ENCODE data around the gene ZNF674.
A peak's percentile ranks its signal among the peaks of the same experiment; 100 is the strongest.
"Not testable (repeated sequence)": the region's sequence is repeated elsewhere in the genome, so short reads cannot be mapped to it uniquely, and the experiment has no call there.

Gene ZNF674

DNA sequence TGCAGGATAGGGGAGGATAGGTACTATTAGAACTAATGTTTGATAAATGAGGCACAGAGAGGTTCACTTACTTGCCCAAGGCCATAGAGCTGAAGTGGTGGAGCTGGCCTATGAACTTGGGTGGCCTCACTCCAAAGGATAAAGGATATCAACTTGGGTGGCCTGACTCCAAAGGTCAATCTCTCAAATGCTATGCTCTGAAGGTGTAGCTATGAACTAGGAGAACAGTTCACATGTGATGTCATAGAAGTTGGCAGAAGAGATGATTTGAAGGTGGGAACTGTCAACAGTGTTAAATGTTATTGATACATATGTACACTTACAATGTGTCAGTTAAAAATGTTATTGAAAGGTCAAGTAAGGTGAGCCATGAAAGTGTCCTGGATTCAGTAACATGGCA, 22.2 kb upstream of the ZNF674 start:
- DNase-seq, result no peak

DNA sequence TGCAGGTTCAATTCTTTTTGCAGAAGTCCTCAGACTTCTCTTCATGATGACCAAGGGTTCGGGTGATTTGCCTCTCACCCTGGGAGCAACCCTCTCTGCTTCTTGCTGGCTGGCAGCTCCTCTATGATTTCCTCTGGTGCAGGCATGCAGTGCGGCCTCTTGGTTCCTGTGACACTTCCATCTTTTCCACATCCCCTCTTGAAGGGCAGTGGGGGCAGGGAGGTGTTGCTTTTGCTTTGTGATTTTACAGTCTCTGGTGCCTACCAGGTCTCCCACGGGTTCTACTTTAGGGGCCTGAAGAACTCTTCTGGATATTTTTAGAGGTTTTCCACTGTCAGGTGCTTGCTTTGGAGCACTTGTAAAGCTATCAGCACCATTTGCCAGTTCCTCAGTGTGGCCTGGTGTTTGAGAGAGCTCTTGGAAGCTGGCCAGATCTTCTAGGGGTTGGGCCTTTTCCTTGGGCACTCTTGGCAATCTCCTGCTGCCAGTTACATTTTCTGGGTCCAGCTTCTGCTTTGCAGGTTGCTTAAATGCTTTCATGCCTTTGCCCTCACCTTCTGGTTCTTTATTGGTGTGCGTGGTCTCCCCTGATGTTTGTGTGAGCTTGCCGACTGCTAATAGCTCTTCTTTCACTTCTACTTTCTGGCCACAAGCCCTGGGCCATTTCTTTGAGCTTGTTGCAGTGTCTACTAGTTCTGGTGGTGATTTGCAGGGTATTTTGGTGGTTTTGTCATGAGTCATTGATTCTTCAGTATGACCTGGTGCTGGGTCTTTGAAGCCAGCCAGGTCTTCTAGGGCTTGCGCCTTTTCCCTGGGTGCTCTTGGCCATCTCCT, 16.8 kb upstream of the ZNF674 start:
- no peak for DNase-seq

DNA sequence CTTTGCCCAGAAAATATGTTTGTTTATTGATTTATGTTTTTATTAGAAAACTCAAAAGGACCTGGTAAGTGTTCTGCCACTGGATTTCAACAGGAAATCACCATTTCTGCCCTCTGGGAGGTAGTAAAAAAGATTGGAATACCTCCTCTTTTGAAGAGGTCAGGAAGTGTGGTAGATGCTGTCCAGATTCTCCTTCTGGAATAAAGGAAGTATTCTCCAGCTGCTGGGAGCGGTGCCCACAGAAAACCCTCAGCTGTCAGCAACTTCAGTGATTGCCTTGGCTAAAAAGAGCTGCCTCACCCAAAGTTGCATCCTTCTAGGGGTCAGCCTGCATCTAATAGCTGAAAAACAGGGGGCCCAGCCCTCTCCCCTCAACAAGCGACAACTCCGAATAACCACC, 13.8 kb upstream of the ZNF674 start:
- DNase-seq, result no peak

DNA sequence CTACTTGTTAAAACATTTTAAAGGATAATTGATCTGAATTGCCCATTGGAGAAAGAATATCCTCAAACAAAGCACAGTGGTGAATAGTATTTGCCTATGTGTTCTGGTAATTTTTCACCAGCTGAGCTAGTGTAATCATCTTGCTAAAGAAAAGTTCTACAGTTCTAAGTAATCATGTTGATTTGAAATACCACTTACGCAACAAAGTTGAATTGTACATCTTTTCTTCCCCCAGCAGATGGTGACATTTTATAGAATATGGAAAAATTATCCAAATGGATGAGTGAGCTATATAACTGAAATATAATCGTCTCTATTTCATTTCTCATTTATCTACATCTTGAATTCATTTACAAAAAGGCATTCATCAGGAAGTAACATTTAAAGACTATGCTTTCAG, 9.7 kb upstream of the ZNF674 start:
- DNase-seq, result peak; percentile 19

DNA sequence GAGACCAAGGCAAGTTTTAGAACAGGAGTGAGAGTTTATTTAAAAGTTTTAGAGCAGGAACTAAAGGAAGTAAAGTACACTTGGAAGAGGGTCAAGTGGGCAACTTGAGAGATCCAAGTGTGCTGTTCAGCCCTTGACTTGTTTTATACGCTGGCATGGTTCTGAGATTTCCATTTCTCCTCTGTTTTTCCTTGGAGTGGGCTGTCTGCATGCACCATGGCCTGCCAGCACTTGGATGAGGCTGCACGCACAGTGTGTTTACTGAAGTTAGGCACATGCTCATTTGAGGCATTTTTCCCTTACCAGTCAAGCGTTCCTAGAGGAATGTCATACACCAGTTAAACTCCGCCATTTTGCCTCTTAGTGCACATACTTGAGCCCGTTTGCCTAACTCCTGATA, 8.7 kb upstream of the ZNF674 start:
- no peak for DNase-seq

DNA sequence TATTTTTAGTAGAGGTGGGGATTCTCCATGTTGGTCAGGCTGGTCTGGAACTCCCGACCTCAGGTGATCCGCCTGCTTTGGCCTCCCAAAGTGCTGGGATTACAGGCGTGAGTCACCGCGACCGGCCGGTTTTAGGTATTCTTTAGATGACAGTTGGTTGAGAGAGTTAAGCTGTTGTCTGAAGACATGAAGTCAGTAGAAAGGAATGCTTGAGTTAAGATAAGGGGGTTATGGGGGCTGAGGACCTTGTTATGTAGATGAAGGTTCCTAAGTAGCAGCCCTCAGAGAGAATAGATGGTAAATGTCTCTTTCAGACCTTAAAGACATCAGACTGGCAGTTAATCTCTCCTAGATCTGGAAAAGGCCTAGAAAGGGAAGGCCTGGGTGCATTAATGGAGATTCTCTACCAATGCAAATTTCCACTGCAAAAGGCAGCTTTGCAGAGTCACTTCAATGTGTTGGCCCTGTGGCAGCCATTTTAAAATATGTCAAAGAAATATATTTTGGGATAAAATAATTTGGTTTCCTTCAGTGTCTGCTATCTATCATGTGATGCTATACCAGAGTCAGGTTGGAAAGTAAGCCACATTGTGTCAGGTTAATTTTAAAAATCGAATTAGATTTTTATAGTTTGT, 6.4 kb upstream of the ZNF674 start:
- DNase-seq, result no peak

DNA sequence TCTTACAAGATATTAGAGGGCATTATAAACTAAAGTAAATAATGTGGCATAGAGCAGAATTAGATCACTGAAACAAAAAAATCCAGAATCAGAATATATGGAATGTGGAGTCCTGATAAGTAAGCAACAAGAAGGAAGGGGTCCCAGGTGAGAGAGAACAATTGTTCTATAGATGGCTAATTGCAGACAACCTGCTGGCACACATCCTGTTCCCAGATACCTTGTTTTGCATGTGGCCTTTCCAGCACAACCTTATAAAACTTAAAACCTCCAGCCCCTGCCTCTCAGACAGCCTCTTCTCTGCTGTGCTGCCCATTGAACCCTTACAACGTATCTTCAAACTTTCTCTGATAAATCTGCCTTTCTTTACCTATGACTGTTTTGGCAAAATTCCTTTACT, 4.7 kb upstream of the ZNF674 start:
- DNase-seq, result no peak

DNA sequence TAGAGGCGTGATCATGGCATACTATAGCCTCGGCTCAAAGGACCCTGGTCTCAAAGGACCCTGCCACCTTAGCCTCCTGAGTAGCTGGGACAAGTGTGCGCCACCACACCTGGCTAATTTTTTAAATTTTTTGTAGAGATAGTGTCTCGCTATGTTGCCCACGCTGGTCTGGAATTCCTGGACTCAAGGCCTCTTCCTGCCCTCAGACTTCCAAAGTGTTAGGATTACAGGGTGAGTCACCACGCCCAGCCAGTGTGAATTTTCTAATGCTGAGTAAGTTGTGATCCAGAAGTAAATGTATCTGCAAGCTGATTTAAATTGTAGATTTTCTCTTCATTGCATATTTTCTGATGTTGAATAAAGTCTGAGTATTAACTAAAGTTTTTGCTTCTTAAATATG, 2.6 kb upstream of the ZNF674 start:
- no peak for DNase-seq

DNA sequence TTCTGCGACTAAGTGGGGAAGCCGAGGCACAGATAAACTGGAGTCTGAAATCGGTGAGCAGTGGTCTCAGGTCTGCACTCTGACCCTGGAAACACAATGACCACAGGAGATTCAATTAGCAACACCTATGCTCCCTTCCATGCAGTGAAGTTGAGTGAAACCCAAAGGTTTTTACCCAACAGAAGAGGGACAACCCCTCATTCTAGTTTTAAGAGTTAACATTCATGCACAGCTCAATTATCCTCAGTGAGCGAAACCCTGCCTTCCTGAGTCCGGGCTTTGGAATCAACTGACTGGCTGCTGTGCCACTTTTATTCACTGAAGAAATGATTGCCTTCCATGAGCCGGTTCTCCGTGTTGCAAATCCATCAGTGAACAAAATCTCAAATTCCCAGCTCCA, 694 bp downstream of the ZNF674 start:
- not testable (repeated sequence) for DNase-seq

DNA sequence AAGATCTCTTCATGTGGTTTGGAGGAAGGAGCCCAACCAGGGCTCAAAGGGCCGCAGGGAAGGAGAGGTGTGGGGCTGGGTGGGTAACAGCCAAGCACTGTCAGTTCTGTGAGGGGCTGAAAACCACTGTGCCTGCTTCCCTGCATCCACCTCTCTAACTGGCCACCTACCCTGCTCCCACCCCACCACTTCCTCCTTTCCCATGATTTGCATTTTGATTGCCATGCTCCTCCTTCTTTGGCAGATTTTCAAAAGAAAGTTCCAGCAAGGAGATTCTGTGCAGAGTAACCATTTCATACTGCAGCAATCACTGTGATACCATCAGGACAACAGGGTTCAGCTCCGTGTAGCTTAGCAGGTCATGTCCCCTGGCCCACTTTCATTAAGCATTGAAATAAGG, 1.8 kb downstream of the ZNF674 start:
- DNase-seq, result no peak

DNA sequence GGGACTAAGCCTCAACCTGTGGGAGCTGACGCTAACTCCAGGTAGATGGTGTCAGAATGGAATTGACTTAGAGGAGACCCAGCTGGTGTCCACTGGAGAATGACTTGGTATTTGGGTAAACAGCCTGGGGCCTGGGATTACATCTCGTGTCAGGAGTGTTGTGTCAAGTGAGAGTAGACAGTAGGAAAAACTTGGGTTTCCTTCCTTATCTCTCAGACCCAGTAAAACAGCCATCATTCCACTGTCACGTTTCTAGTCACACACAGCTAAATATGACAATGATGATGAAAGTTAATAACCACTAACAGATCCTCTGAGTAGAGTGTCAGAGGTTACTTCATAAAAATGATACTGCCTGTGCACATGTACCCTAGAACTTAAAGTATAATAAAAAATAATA, 13.8 kb downstream of the ZNF674 start:
- DNase-seq, result no peak

DNA sequence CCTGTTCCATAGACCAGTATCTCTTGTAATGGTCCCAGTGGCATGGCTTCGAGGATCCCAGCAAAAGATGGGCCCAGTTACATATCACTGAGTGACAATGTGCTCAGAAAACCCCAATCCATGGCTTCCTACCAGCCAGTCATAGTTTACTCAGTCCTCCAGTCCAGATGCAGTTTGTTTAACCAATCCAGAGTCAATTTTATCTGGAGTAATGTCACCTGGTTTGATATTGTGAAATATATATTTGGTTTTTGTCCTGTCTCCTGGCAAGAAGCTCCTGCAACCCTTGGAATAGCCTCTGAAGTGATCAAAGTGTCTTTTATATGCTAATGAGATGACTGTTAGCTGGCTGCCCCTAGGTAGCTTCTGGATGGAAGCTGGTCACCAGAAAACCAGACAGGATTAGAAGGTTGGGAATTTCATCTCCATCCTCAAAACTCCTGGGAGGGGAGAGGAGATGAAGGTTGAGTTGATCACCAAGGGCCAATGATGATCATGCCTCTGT, 14.8 kb downstream of the ZNF674 start:
- DNase-seq, result not testable (repeated sequence)

DNA sequence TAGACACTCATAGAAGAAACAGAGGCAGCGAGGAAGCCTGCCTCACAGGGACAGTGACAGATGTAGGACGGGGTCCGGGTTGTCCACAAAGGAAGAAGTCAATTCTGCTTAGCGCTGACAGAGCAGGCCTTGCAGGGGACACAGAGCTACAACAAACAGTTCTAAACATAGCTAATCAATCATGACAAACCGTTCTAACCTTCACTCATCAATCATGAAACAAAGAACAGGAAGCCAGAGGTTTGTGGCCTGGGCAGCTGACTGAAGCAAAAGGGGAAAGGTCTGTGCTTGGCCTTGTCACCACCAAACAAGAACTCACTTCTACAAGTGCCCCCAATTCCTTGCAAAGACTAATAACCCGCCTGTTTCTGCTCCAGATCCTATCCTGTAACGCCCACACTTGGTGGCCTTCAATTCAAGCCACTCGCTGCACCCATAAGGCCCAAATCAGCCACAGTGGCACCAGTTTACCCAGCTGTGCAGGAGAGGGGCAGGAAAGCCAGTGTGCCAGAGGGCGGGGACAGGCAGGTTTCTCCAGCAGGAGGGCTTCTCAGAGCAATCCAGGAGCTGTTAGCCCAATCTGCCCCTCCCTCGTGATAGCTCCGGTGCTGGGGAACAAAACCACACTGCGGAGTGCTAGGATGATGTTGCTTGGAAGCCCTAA, 15.3 kb downstream of the ZNF674 start:
- not testable (repeated sequence) for DNase-seq

DNA sequence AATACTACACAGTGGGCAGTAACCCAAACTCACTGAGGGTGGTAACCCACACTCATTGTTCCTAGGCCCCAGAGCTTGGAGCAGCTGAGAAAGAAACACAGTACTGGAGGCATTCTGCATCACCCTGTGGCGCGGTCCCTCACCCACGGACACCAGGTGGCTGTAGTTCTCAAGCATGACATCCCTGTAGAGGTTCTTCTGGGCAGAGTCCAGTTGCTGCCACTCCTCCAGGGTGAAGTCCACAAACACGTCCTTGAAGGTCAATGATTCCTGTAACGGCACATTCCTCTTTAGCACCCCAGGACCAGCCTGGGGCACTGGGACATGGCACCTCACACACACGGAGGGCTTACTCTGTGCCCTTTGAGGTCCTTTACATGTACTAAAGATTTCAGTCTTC, 16.6 kb downstream of the ZNF674 start:
- DNase-seq, result not testable (repeated sequence)

DNA sequence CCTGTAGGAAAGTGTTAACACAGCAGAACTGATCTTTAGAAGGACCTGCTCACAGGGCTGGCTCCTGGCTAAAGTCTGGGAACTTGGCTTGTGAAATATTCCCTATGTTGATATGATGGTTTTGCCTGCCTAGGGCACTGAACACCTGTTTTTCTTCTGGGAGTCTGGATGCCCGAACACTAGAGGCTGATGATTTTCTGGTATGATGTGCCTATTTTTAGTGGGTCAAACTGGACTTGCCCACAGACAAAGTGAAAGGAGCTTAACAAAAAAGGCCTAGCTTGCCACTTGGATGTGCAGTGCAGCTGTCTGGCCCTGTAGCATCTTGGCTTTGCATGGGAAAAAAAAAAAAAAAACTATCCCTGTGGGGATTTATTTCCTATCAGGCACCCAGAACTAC, 39.1 kb downstream of the ZNF674 start:
- DNase-seq, result no peak

DNA sequence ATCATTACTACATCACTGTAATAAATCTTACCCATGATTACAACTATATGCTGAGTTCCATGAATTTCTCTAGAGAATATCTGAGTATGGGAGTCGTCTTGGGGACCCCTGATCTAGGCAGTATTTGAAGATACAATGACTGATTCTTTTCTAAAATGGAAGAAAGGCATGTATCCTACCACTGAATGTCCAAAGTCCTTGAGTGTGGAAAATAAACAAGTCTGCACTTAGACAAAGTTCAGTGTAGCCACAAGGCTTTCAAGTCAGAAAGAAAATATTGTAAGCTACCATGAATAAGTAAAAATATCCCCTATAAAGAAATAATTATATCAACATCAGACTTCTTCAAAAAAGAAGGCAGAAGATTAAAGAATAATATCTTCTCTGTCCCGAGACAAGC, 42.4 kb downstream of the ZNF674 start:
- DNase-seq, result no peak

DNA sequence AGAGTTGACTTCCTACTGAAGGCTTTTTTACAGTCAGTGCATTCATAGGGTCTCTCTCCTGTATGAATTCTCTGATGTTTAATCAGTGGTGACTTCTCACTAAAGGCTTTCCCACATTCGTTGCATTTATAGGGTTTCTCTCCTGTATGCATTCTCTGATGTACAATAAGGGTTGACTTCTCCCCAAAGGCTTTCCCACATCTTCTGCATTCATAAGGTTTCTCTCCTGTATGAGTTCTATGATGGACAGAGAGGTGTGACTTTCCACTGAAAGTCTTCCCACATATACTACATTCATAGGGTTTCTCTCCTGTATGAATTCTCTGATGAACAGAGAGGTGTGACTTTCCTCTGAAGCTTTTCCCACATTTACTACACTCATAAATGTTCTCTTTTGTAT, 45.2 kb downstream of the ZNF674 start:
- no peak for DNase-seq

DNA sequence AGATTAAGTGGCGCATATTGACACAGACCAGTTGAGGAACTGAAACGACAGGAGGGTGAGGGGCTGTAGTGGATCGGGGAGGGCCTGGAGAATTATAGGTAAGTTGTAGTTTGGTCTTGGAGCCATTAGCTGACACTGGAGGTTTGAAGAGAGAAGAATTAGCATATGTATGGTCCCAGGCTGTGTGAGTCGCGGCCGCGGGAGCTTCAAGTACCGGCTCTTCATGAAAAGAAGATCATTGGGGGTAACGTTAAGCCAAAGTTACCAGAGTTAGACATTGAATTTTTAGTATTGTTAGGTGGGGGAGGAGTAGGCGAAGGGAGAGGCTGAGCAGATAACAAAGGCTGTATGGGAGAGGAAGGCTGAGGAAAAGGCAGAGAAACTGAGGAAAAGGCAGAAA, 56.5 kb downstream of the ZNF674 start:
- no peak for DNase-seq

DNA sequence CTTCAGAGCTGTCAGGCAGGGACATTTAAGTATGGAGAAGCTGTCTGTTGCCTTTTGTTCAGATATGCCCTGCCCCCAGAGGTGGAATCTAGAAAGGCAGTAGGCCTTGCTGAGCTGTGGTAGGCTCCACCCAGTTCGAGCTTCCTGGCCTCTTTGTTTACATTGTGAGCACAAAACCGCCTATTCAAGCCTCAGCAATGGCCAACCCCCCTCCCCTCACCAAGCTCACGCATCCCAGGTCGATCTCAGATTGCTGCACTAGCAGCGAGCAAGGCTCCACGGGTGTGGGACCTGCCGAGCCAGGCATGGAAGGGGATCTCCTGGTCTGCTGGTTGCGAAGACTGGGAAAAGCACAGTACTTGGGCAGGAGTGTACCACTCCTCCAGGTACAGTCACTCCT, 59.3 kb downstream of the ZNF674 start:
- DNase-seq, result no peak

DNA sequence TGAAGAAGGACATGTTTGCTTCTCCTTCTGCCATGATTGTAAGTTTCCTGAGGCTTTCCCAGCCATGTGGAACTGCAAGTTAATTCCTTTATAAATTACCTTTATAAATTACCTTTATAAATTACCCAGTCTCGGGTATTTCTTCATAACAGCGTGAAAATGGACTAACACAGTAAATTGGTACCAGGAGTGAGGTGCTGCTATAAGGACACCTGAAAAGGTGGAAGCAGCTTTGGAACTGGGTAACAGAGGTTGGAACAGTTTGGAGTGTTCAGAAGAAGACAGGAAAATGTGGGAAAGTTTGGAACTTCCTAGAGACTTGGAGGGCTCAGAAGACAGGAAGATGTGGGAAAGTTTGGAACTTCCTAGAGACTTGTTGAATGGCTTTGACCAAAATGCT, 66.6 kb downstream of the ZNF674 start:
- DNase-seq, result not testable (repeated sequence)

DNA sequence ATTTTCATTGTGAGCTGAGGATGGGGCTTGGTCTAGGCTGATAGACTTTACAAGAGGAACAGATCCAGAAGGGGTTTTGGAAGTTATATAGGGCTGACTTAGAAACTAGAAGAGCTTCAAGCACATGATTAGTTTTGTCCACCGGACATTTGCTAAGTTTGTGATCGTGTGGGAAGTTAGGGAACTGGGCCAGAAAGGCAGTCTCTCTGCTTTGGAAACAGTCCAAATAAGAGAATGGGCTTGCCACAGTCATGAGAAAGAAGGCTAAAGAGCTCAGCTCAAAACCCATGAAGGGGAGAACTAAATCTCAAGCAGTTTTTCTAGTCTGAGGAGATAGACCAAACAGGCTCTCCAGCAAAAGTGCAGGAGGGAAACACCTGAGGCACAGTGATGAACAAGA, 67.8 kb downstream of the ZNF674 start:
- DNase-seq, result no peak

DNA sequence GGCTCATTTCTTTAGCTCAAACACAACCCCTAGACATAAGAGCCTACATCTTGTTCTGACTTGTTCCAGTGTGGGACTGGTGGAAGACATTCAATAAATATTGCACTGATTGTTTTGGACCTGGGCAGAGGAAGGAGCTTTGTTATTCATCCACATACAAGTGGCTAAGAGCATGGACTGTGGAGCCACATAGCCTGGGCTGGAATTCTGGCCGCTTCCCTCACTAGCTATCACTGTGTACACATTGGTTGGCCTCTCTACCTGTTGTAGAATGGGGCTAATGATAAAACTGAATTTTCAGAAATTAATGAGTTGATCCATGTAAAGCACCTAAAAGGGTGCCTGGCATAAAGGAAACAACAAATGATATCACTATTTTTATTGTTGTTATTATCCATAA, 80.0 kb downstream of the ZNF674 start:
- DNase-seq, result no peak

DNA sequence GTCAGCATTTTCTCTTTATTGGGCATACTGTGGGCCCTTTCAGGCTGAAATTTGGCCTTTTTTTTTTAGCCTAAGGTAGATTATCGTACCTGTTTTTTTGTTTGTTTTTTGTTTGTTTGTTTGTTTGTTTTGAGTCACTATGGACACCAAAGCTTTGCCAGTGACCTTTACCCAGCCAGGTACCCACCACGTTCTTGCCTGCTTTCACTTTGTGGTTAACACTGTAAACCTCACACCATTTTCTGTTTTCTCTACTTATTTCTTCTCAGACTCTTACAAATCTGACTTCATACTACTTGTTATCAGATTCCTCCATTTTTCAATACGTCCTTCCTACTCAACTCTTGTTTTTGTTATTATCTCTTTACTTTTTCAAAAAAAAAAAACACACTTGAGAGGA, 81.5 kb downstream of the ZNF674 start:
- DNase-seq, result no peak

DNA sequence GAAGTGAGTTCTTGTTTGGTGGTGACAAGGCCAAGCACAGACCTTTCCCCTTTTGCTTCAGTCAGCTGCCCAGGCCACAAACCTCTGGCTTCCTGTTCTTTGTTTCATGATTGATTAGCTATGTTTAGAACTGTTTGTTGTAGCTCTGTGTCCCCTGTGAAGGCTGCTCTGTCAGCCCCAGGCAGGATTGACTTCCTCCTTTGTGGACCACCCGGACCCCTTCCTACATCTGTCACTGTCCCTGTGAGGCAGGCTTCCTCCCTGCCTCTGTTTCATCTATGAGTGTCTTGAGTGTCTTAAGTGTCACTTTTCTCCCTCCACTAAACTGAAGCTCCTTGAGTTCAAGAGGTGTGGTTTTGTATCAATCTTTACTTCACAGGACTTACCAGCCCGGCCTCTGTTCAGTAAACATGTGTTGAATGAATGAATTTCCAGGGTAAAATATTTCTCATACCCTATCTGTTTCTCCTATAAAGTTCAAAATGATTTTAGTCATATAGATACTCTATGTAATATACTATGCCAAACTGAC, 83.5 kb downstream of the ZNF674 start:
- DNase-seq, result no peak

Data from NCI-H1694 treated with DMSO at 0.1 percent for 48 hours (cell line).